Uterus (tissue), 2 donors: ENCODE data around the gene RAPGEF2.

Experiments used
- POLR2A ChIP-seq, 2 donors: fragments of 450-650 bp; IDR thresholded peaks; one replicate each; pipeline ENCODE4 v1.6.1; 2016; ENCODE audit warnings: antibody characterized with exemption in 2 of 2, mild to moderate bottlenecking in 1 of 2, moderate library complexity in 1 of 2
- TF ChIP-seq, protein P1 (sequence below), 4 experiments: fragments of 200-600 bp in 2 of 4; fragments of 450-650 bp in 2 of 4; sonication (generic) in 2 of 4; IDR thresholded peaks; one replicate each; pipeline ENCODE4 v1.5.1; 2016 to 2019; ENCODE audit warnings: antibody characterized with exemption in 4 of 4, mild to moderate bottlenecking in 2 of 4, moderate library complexity in 1 of 4

DNA sequence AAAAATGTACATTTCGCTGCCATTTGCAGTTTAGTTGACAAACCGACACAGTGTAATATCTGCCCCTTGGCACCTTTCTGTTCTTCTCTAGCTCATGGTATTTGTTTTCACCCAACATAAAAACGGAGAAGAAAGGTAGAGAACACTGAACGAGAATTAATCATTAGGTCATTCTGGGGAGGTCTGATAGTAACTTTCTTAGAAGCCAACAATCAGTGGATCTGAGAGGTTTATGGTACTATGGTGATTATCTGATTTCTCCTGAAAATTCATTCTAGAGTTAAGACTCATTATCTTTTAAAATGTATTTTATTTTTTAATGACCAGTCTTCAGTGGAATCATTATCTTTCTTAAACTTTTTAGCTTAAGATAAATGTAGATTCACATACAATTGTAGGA is 8.5 kb downstream of the RAPGEF2 start:
- TF ChIP-seq, protein P1, sequence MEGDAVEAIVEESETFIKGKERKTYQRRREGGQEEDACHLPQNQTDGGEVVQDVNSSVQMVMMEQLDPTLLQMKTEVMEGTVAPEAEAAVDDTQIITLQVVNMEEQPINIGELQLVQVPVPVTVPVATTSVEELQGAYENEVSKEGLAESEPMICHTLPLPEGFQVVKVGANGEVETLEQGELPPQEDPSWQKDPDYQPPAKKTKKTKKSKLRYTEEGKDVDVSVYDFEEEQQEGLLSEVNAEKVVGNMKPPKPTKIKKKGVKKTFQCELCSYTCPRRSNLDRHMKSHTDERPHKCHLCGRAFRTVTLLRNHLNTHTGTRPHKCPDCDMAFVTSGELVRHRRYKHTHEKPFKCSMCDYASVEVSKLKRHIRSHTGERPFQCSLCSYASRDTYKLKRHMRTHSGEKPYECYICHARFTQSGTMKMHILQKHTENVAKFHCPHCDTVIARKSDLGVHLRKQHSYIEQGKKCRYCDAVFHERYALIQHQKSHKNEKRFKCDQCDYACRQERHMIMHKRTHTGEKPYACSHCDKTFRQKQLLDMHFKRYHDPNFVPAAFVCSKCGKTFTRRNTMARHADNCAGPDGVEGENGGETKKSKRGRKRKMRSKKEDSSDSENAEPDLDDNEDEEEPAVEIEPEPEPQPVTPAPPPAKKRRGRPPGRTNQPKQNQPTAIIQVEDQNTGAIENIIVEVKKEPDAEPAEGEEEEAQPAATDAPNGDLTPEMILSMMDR (IDR thresholded peaks at IDR 0.05) = no peak
- TF ChIP-seq POLR2A (IDR thresholded peaks at IDR 0.05) = no peak
